ENCODE results near the gene SPATA24.
"Not testable (repeated sequence)": the region's sequence is repeated elsewhere in the genome, so short reads cannot be mapped to it uniquely, and the experiment has no call there.

The SPATA24 gene

DNA sequence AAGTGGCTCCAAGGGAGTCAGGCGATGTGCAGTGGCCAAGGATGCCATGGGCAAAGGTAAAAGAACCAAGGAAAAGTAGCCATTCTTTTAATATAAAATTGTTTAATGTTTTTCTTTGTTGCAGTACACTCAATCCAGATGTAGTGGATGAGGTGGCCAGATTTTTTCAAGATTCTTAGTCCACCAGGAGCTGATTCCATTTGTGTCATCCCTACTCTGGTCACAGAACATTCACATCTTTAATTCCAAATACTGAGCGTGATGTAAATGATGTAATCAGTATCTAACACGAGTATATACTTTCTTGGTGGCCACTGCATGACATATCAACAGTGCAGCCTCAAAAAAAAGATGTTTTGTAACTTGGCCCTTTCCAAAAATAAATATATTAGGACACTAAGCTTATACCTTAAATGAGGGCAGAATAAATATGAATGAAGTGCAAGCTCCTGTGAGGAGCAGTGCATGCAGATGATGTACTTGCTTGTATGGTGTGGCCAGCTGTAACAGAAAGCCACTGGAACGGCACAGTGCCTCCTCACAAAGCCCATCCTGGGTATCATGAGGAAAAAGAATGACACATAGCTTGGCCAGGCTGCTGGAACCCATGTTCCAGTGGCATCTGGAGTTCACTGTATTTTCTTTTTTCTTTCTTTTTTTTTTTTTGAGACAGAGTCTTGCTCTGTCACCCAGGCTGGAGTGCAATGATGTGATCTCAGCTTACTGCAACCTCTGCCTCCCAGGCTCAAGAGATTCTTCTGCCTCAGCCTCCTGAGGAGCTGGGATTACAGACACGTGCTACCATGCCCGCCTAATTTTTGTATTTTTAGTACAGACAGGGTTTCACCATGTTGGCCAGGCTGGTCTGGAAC, 6.5 kb upstream of the SPATA24 start:
- no peak overlapping the region for H3K18ac ChIP-seq (ENCODE audit: low read length)
- H3K23ac ChIP-seq (ENCODE audit: low read length) = no peak overlapping the region
- H2BK120ac ChIP-seq (ENCODE audit: low read depth, low read length) = no peak overlapping the region
- H4K5ac ChIP-seq (ENCODE audit: low read length) = no peak overlapping the region
- H3K56ac ChIP-seq (ENCODE audit: low read length) = no peak overlapping the region
- no peak overlapping the region for H4K8ac ChIP-seq (ENCODE audit: low read depth, low read length)
- no peak overlapping the region for H3K27ac ChIP-seq (ENCODE audit: low read depth, low read length)
- H3K4me1 ChIP-seq (ENCODE audit: control insufficient read depth, low read depth, low read length) = no peaks in the 10 kb centered on the region
- no peak overlapping the region for H3K4me2 ChIP-seq (ENCODE audit: low read length)
- H2AK5ac ChIP-seq (ENCODE audit: low read length) = no peak overlapping the region
- no peaks in the 10 kb centered on the region for H3K79me2 ChIP-seq (ENCODE audit: control insufficient read depth, insufficient read depth, low read length)
- no peak overlapping the region for H2BK5ac ChIP-seq (ENCODE audit: low read length)
- no peak for DNase-seq
- no peaks in the 10 kb centered on the region for H3K79me1 ChIP-seq (ENCODE audit: low read length)
- no peak overlapping the region for H3K4ac ChIP-seq (ENCODE audit: low read depth, low read length)
- no peak overlapping the region for H3K4me3 ChIP-seq (ENCODE audit: low read length)
- H3K36me3 ChIP-seq (ENCODE audit: control insufficient read depth, insufficient read depth, low read length) = peaks cover 2% of the 10 kb centered on the region
- H2BK15ac ChIP-seq (replicated peaks; ENCODE audit: low read depth) = no peak overlapping the region
- H3K9ac ChIP-seq (ENCODE audit: low read length) = no peak overlapping the region
- no peaks in the 10 kb centered on the region for H3K27me3 ChIP-seq (ENCODE audit: insufficient read depth, low read length, poor library complexity)
- no CpG with 5 or more reads among the region's 6 CpGs for WGBS (ENCODE audit: extremely low coverage, insufficient coverage, low lambda C conversion rate)

GRCh38 chr5:139409116-139409515, 5.2 kb upstream of the SPATA24 start:
- not testable (repeated sequence) for H3K9ac ChIP-seq (ENCODE audit: low read length); H3K36me3 ChIP-seq (ENCODE audit: control insufficient read depth, insufficient read depth, low read length); H3K18ac ChIP-seq (ENCODE audit: low read length); H3K4me2 ChIP-seq (ENCODE audit: low read length); H4K8ac ChIP-seq (ENCODE audit: low read depth, low read length); H2BK5ac ChIP-seq (ENCODE audit: low read length); H2BK15ac ChIP-seq (replicated peaks; ENCODE audit: low read depth); H3K4me1 ChIP-seq (ENCODE audit: control insufficient read depth, low read depth, low read length); H3K27me3 ChIP-seq (ENCODE audit: insufficient read depth, low read length, poor library complexity); H3K56ac ChIP-seq (ENCODE audit: low read length); H4K5ac ChIP-seq (ENCODE audit: low read length); H3K27ac ChIP-seq (ENCODE audit: low read depth, low read length); H2AK5ac ChIP-seq (ENCODE audit: low read length); H2BK120ac ChIP-seq (ENCODE audit: low read depth, low read length); H3K4ac ChIP-seq (ENCODE audit: low read depth, low read length); DNase-seq; H3K79me1 ChIP-seq (ENCODE audit: low read length); H3K79me2 ChIP-seq (ENCODE audit: control insufficient read depth, insufficient read depth, low read length); H3K4me3 ChIP-seq (ENCODE audit: low read length); H3K23ac ChIP-seq (ENCODE audit: low read length)
- WGBS (ENCODE audit: extremely low coverage, insufficient coverage, low lambda C conversion rate) = no CpG with 5 or more reads among the region's 5 CpGs

DNA sequence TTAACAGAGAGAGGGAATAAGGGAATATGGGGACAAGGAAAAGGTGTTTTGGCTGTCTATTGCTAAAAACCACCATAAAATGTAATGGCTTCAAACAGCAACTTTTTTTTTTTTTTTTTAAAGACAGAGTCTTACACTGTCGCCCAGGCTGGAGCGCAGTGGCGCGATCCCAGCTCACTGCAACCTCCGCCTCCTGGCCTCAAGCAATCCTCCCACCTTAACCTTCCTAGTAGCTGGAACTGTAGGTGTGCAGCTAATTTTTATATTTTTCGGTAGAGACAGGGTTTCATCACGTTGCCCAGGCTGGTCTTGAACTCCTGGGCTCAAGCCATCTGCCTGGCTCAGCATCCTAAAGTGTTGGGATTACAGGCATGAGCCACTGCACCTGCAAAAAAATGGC, 4.3 kb upstream of the SPATA24 start:
- no peaks in the 10 kb centered on the region for H3K79me1 ChIP-seq (ENCODE audit: low read length)
- no peak overlapping the region for H3K56ac ChIP-seq (ENCODE audit: low read length)
- H3K79me2 ChIP-seq (ENCODE audit: control insufficient read depth, insufficient read depth, low read length) = no peaks in the 10 kb centered on the region
- no peak overlapping the region for H3K18ac ChIP-seq (ENCODE audit: low read length)
- H3K9ac ChIP-seq (ENCODE audit: low read length) = no peak overlapping the region
- no peak overlapping the region for H3K4ac ChIP-seq (ENCODE audit: low read depth, low read length)
- no CpG with 5 or more reads among the region's 7 CpGs for WGBS (ENCODE audit: extremely low coverage, insufficient coverage, low lambda C conversion rate)
- no peak overlapping the region for H3K23ac ChIP-seq (ENCODE audit: low read length)
- H3K4me1 ChIP-seq (ENCODE audit: control insufficient read depth, low read depth, low read length) = peaks cover 2% of the 10 kb centered on the region
- H3K4me2 ChIP-seq (ENCODE audit: low read length) = no peak overlapping the region
- H2BK15ac ChIP-seq (replicated peaks; ENCODE audit: low read depth) = no peak overlapping the region
- H4K8ac ChIP-seq (ENCODE audit: low read depth, low read length) = no peak overlapping the region
- no peak overlapping the region for H4K5ac ChIP-seq (ENCODE audit: low read length)
- H2BK120ac ChIP-seq (ENCODE audit: low read depth, low read length) = no peak overlapping the region
- no peak overlapping the region for H2BK5ac ChIP-seq (ENCODE audit: low read length)
- no peak overlapping the region for H2AK5ac ChIP-seq (ENCODE audit: low read length)
- peaks cover 1% of the 10 kb centered on the region for H3K36me3 ChIP-seq (ENCODE audit: control insufficient read depth, insufficient read depth, low read length)
- DNase-seq = no peak
- no peaks in the 10 kb centered on the region for H3K27me3 ChIP-seq (ENCODE audit: insufficient read depth, low read length, poor library complexity)
- no peak overlapping the region for H3K4me3 ChIP-seq (ENCODE audit: low read length)
- H3K27ac ChIP-seq (ENCODE audit: low read depth, low read length) = no peak overlapping the region

DNA sequence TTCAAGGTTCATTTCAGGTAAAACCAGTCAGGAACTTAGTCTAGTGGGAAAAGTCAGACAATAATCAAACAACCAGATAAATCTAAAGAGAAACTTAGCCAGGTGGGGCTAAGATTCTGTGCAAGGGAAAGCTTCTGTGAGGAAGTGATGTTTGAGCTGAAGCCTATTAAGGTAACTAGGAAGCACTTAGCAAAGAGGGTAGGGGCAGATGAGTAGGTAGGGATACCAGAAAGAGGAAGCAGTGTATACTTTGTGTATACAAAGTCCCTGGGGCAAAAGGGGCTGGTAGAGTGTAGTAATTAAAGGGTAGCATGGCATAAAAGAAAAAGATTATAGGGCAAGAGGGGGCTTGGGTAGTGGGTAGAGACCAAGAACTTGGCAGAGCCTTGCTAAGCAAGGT, 3.6 kb upstream of the SPATA24 start:
- H3K79me2 ChIP-seq (ENCODE audit: control insufficient read depth, insufficient read depth, low read length) = no peaks in the 10 kb centered on the region
- H3K9ac ChIP-seq (ENCODE audit: low read length) = no peak overlapping the region
- no peak overlapping the region for H4K8ac ChIP-seq (ENCODE audit: low read depth, low read length)
- H3K23ac ChIP-seq (ENCODE audit: low read length) = no peak overlapping the region
- DNase-seq = no peak
- no peak overlapping the region for H2BK15ac ChIP-seq (replicated peaks; ENCODE audit: low read depth)
- H3K56ac ChIP-seq (ENCODE audit: low read length) = no peak overlapping the region
- H3K79me1 ChIP-seq (ENCODE audit: low read length) = no peaks in the 10 kb centered on the region
- no peak overlapping the region for H3K4me2 ChIP-seq (ENCODE audit: low read length)
- H3K4me1 ChIP-seq (ENCODE audit: control insufficient read depth, low read depth, low read length) = peaks cover 2% of the 10 kb centered on the region
- no peak overlapping the region for H3K4me3 ChIP-seq (ENCODE audit: low read length)
- H3K36me3 ChIP-seq (ENCODE audit: control insufficient read depth, insufficient read depth, low read length) = no peaks in the 10 kb centered on the region
- H2BK5ac ChIP-seq (ENCODE audit: low read length) = no peak overlapping the region
- H3K18ac ChIP-seq (ENCODE audit: low read length) = no peak overlapping the region
- H4K5ac ChIP-seq (ENCODE audit: low read length) = no peak overlapping the region
- no peak overlapping the region for H3K27ac ChIP-seq (ENCODE audit: low read depth, low read length)
- no peak overlapping the region for H2BK120ac ChIP-seq (ENCODE audit: low read depth, low read length)
- no peak overlapping the region for H3K4ac ChIP-seq (ENCODE audit: low read depth, low read length)
- H2AK5ac ChIP-seq (ENCODE audit: low read length) = no peak overlapping the region
- H3K27me3 ChIP-seq (ENCODE audit: insufficient read depth, low read length, poor library complexity) = no peaks in the 10 kb centered on the region

GRCh38 chr5:139406963-139407362, 3.1 kb upstream of the SPATA24 start:
- H2AK5ac ChIP-seq (ENCODE audit: low read length) = no peak overlapping the region
- no peak overlapping the region for H3K27ac ChIP-seq (ENCODE audit: low read depth, low read length)
- H3K23ac ChIP-seq (ENCODE audit: low read length) = no peak overlapping the region
- H3K56ac ChIP-seq (ENCODE audit: low read length) = no peak overlapping the region
- no CpG with 5 or more reads among the region's 2 CpGs for whole genome bisulfite sequencing (ENCODE audit: extremely low coverage, insufficient coverage, low lambda C conversion rate)
- no peak overlapping the region for H3K4me2 ChIP-seq (ENCODE audit: low read length)
- no peak overlapping the region for H2BK15ac ChIP-seq (replicated peaks; ENCODE audit: low read depth)
- no peaks in the 10 kb centered on the region for H3K36me3 ChIP-seq (ENCODE audit: control insufficient read depth, insufficient read depth, low read length)
- H3K18ac ChIP-seq (ENCODE audit: low read length) = no peak overlapping the region
- H2BK120ac ChIP-seq (ENCODE audit: low read depth, low read length) = no peak overlapping the region
- H3K79me2 ChIP-seq (ENCODE audit: control insufficient read depth, insufficient read depth, low read length) = no peaks in the 10 kb centered on the region
- no peak overlapping the region for H3K4ac ChIP-seq (ENCODE audit: low read depth, low read length)
- no peak overlapping the region for H2BK5ac ChIP-seq (ENCODE audit: low read length)
- H3K79me1 ChIP-seq (ENCODE audit: low read length) = no peaks in the 10 kb centered on the region
- no peaks in the 10 kb centered on the region for H3K27me3 ChIP-seq (ENCODE audit: insufficient read depth, low read length, poor library complexity)
- no peak overlapping the region for H3K4me3 ChIP-seq (ENCODE audit: low read length)
- no peak overlapping the region for H3K9ac ChIP-seq (ENCODE audit: low read length)
- no peak for DNase-seq
- peaks cover 2% of the 10 kb centered on the region for H3K4me1 ChIP-seq (ENCODE audit: control insufficient read depth, low read depth, low read length)
- no peak overlapping the region for H4K5ac ChIP-seq (ENCODE audit: low read length)
- no peak overlapping the region for H4K8ac ChIP-seq (ENCODE audit: low read depth, low read length)

DNA sequence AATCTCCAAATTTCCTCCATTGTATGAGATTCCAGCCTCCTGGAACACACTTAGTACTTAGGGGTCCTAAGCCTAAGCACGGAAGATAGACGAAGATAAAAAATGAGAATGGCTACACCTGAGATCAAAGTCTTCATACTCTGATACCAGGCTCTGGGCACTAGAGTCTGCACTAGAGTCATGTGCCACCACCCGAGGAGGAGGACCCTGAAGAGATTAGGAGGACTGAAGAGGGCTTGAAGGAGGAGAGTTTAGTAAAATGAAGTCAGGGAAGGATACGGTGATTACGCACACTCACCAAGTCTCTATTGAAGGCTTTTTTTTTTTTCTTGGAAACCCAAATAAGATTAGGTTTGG, 573 bp upstream of the SPATA24 start:
- Histone ChIP-seq H3K27me3 (ENCODE audit: insufficient read depth, low read length, poor library complexity) (no peaks in the 10 kb centered on the region), H3K56ac (ENCODE audit: low read length) (peak overlapping the region; percentile 66), H3K79me1 (ENCODE audit: low read length) (no peaks in the 10 kb centered on the region), H3K4me2 (ENCODE audit: low read length) (peak overlapping the region; percentile 51), H3K18ac (ENCODE audit: low read length) (no peak overlapping the region), H3K36me3 (ENCODE audit: control insufficient read depth, insufficient read depth, low read length) (no peaks in the 10 kb centered on the region), H4K8ac (ENCODE audit: low read depth, low read length) (peak overlapping the region; percentile 59), H3K23ac (ENCODE audit: low read length) (no peak overlapping the region), H2BK15ac (replicated peaks; ENCODE audit: low read depth) (no peak overlapping the region), H2BK120ac (ENCODE audit: low read depth, low read length) (no peak overlapping the region), H3K27ac (ENCODE audit: low read depth, low read length) (no peak overlapping the region), H3K79me2 (ENCODE audit: control insufficient read depth, insufficient read depth, low read length) (no peaks in the 10 kb centered on the region), H3K4ac (ENCODE audit: low read depth, low read length) (no peak overlapping the region), H3K9ac (ENCODE audit: low read length) (peak overlapping the region; percentile 40), H3K4me1 (ENCODE audit: control insufficient read depth, low read depth, low read length) (peaks cover 2% of the 10 kb centered on the region), H2BK5ac (ENCODE audit: low read length) (no peak overlapping the region), H3K4me3 (ENCODE audit: low read length) (no peak overlapping the region), H2AK5ac (ENCODE audit: low read length) (no peak overlapping the region), H4K5ac (ENCODE audit: low read length) (no peak overlapping the region)
- no CpG with 5 or more reads among the region's 5 CpGs for WGBS (ENCODE audit: extremely low coverage, insufficient coverage, low lambda C conversion rate)
- no peak for DNase-seq

All from mesendoderm (in vitro differentiated cells).